Measurements from ENCODE around the gene CWC25.
"Not testable (repeated sequence)": the region's sequence is repeated elsewhere in the genome, so short reads cannot be mapped to it uniquely, and the experiment has no call there.

CWC25 gene

DNA sequence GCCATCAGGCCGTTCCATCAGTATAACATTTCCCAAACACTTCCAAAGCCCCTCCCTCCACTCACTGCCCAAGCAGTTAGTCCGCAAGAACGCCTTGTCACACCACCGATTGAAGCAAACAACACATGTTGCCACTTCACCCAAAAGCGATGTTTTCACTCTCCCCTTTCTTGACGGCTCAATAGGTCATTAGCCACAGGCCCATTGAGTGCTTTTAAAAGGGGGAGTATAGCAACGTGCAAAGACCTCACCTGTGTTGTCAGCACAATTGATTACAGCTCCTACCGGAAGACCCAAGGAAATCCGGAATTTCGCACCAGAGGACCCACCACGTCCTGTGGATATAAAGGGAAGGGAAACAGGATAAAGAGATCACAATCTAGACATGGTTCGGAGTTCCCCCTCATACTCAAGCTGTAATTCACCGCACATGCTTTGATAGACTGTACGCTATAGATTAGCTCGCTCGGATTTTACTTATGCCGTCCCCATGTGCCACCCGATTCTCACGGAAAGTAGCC, 27.7 kb upstream of the CWC25 start:
- ATAC-seq, result peak; percentile 2 to 4

- ATAC-seq, result no peak
Observed at GRCh38 chr17:38851434-38851833, 26.3 kb upstream of the CWC25 start.

- ATAC-seq, result no peak
Observed at GRCh38 chr17:38850374-38850773, 25.3 kb upstream of the CWC25 start.

- ATAC-seq, result no peak
Observed at GRCh38 chr17:38848939-38849605, 24.0 kb upstream of the CWC25 start.

- ATAC-seq, result no peak
Observed at GRCh38 chr17:38848557-38848891, 23.4 kb upstream of the CWC25 start.

DNA sequence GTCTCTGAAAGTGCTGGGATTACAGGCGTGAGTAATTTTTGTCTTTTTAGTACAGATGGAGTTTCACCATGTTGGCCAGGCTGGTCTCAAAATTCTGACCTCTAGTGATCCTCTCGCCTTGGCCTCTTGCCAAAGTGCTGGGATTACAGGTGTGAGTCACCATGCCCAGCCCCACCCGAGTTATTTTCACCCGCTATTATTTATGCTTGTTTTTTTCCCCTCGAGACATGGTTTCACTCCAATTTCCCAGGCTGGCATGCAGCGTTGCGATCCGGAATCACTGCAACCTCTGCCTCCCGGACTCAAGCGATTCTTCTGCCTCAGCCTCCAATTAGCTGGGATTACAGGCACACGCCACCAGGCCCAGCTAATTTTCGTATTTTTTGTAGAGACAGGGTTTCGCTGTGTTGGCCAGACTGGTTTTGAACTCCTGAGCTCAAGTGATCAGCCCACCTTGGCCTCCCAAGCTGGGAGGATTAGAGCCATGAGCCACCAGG, 19.2 kb upstream of the CWC25 start:
- ATAC-seq, result no peak

- ATAC-seq, result no peak
Observed at GRCh38 chr17:38825762-38826247, 684 bp upstream of the CWC25 start.

- ATAC-seq, result peak; percentile 53 to 84
Observed at GRCh38 chr17:38815576-38816193, 9.4 kb downstream of the CWC25 start.

DNA sequence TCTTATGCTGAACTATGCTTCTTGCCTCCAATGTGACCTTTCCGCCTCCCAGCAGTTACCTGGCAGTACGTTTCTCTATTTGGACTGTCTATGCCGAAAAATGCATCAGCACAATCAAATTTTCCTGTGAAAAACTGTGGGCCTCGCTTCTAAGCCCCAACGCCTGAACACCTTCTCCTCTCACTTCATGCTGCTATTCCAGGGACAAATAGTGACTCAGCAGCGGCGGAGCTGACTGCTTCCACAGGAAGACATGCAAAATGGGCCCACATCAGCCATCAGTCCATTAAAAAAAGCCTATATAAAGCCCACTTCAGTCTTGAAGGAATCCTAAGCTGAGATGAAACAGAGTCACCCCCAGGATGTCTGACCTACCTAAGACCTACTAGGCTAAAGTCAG, 15.3 kb downstream of the CWC25 start:
- no peak for ATAC-seq

DNA sequence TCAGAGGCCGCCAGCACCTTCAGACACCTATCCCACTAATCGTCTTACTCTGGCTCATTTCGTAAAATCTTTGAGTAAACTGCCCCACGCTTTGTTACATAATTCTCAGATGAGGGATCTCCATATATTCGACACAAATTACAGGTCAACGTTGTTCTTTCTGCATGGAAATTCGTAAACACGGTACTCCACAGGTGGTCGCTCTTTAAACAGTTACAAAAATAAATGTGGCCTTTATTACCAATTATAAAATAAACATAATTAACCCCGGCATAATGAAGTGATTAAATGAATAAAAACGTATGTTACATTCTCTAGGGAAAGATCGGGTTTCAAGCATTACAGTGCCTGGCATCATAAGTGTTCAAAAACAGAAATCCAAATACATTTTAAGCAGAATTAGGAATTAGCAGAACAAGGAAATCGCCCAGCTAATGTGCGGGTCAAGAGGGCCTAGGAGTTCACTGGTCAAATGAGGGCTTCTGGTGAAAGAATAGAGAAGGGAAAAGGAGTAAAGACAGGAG, 24.8 kb downstream of the CWC25 start:
- ATAC-seq, result no peak

- peak; percentile 80 to 83 for ATAC-seq
Observed at GRCh38 chr17:38799501-38800236, 25.5 kb downstream of the CWC25 start, which contains the start of gene PIP4K2B. Gene PIP4K2B, minus strand, starts transcription at chr17:38799556. Its CDS starts 132 bp downstream, at chr17:38799424.

GRCh38 chr17:38798614-38799500, 26.3 kb downstream of the CWC25 start:
- ATAC-seq, result peak; percentile 31 to 34

- no peak for ATAC-seq
Observed at GRCh38 chr17:38797828-38798227, 27.3 kb downstream of the CWC25 start.

DNA sequence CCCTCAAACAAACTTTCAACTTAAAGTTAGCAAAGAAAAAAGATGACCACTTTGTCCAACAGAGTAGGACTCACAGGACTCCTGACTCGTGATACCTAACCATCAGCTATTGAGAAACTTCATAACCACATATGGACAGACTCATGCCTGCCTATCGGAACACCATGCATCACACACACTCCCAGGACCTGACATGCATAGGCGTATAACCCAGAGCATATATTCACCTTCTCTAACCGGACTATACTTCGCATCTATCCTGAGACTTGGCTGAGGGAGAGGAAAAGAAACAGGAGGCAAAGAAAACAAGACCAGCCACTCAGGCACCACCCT, 28.0 kb downstream of the CWC25 start:
- no peak for ATAC-seq

GRCh38 chr17:38796451-38797157, 28.5 kb downstream of the CWC25 start:
- ATAC-seq, result no peak

DNA sequence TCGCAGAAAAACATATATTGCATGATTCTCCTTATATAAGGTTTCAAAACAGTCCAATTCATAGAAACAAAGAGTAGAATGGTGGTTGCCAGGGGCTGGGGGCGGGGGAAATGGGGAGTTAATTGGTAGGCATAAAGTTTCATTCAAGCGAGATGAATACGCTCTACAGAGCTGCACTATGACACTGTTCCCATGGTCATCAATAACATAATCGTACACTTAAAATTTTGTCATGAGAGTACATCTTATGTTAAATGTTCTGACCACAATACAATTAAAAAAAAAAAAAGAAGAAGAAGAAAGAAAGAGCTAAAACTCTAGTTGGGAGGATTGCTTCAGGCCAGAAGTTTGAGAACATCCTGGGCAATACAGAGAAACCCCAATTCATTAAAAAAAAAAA, 30.9 kb downstream of the CWC25 start:
- no peak for ATAC-seq

DNA sequence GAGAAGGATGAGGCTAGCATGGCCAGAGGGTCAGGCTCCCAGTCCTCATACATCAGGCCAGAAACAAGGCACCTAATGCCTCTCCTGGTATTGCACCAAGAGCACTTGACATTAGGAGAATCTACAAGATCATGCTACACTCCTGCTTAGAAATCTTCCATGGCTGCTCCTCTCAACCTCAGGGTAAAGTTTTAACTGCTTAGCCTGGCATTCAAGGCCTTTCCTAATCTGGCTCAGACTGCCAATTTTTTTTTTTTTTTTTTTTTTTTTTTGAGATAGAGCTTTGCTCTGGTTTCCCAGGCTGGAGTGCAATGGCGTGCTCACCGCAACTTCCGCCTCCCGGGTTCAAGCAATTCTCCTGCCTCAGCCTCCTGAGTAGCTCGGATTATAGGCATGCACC, 34.0 kb downstream of the CWC25 start:
- ATAC-seq, result no peak

DNA sequence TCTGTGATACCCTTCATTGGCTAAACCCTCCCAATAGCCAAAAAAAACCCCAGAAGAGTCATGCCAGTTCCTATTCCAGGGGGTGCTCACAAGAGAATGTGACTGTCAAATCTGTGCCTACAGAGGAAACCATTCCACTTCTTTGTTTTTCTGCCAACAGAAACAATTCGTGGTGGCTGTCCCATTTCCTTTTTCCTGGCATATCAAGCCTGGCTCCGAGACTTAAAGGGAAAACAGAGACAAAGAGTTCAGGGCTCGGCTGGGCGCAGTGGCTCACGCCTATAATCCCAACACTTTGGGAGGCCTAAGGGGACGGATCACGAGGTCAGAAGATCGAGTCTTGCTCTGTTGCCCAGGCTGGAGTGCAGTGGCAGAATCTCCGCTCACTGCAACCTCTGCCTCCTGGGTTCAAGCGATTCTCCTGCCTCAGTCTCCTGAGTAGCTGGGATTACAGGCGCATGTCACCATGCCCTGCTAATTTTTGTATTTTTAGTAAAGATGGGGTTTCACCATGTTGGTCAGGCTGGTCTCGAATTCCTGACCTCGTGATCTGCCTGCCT, 34.9 kb downstream of the CWC25 start:
- ATAC-seq, result not testable (repeated sequence)

- ATAC-seq, result no peak
Observed at GRCh38 chr17:38789185-38789584, 35.9 kb downstream of the CWC25 start.

DNA sequence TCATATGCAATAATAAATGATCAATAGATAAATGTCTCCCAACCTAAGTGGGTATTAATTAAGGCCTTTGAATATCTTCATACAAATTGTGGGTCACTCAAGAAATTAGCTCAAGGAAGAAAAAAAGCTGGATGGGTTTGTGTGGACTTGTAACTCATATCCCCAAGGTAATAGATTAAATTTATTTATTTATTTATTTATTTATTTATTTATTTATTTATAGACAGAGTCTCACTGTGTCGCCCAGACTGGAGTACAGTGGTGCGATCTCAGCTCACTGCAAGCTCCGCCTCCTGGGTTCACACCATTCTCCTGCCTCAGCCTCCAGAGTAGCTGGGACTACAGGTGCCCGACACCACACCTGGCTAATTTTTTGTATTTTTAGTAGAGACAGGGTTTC, 37.1 kb downstream of the CWC25 start:
- not testable (repeated sequence) for ATAC-seq

DNA sequence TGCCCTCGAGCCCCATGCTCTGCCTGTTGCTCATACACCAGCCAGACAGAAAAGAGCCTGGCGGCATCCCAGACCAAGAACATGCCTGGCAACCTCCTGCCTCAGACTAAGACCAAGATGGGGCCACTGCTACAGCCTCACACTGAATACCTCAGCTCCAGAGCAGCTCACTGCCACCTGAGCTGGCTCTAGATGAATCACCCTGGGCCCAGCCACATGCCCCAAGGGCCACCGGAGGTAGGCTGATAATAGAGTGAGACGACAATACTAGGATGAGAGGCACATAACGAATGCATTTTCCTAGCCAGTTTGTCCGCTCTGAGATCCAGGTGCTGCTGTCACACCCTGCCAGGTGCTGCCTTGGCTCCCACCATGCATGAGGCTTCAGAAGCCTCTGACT, 38.7 kb downstream of the CWC25 start:
- no peak for ATAC-seq
